ENCODE results near the gene ARPC2.
A peak's percentile ranks its signal among the peaks of the same experiment; 100 is the strongest.
"Not testable (repeated sequence)": the region's sequence is repeated elsewhere in the genome, so short reads cannot be mapped to it uniquely, and the experiment has no call there.

The ARPC2 gene

DNA sequence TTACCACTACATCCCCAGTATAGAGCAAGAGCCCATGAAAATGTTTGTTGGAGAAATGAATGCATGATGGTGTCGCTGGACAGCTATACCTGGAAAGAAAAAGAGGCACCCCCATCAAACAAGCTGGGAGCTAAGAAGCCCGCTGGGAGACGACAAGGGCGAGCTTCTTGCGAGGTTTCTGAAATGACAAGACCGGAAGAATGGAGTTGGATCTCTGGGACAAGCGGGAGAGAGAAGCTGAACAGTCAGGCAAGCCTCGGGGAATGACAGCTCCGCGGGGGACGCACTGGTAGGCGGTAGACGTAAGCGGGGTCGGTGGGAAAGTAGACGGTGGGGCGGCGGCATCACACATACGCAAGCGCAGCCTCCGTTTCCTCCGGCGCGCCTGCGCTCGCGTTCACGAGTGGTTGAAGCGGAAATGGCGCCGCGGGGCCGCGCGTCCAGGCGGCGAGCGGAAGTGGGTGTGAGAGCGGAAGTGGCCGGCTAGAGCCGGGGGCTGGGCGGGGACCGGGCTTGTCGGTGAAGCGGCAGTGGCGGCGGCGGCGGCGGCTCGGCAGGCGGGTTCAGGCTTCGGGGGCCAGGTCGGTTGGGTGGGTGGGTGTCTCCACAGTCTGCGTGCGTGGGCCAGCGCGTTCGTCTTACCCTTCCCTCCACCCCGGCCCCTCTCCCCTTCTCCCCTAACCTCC, at the start of gene ARPC2:
ARPC2 (plus strand) TSS at position 516 of the 686 bp plus-strand sequence. CDS start 282 bp downstream, outside the sequence.
- peak; percentile 96 for DNase-seq (ENCODE audit: low spot score)

- no peak for DNase-seq (ENCODE audit: low spot score)
These were observed 49.0 kb upstream of the ARPC2 start for GRCh38 chr2:218168016-218168415.

GRCh38 chr2:218168635-218169462, 48.1 kb upstream of the ARPC2 start:
- peak; percentile 73 for DNase-seq (ENCODE audit: low spot score)

DNA sequence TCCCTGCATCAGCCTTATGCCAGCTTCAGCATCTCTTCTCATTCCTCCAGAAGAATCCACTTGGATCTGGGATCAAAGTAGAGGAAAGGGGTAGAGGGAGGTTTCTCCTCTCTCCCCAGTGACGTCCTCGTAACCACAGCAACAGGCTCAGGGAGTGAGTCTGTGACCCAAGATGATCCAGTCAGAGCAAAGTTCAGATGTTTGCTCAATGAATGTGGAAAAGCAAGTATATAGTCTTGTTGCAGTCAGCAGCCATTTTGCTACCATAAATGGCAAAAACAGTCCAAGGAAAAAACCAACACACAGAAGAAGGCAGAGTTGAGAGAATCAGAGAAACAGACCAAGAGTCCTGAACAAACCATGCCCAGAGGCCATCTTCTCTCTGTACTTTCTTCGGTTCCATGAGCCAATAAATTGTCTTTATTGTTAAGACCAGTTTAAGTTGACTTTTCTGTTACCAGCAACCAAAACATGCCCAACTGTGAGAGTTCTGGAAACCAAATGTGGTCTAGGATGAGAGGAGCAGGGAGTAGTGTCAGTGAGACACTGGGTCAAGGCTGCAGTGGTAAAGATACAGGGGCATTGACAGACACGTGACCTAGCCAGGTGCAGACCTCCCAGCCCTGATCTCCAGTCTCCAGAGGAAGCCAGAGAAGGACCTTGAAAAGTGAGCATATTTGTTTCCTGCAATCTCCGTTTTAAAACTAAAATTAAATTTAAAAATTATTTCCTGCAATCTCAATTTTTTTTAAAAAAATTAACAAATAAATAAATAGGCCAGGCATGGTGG, 47.0 kb upstream of the ARPC2 start:
- DNase-seq (ENCODE audit: low spot score) = no peak

GRCh38 chr2:218171744-218172143, 45.2 kb upstream of the ARPC2 start:
- not testable (repeated sequence) for DNase-seq (ENCODE audit: low spot score)

- DNase-seq (ENCODE audit: low spot score) = no peak
These were observed 44.1 kb upstream of the ARPC2 start for GRCh38 chr2:218172845-218173244.

- DNase-seq (ENCODE audit: low spot score) = no peak
These were observed 37.2 kb upstream of the ARPC2 start for GRCh38 chr2:218179782-218180181.

GRCh38 chr2:218180467-218181114, 36.4 kb upstream of the ARPC2 start:
- DNase-seq (ENCODE audit: low spot score) = no peak

DNA sequence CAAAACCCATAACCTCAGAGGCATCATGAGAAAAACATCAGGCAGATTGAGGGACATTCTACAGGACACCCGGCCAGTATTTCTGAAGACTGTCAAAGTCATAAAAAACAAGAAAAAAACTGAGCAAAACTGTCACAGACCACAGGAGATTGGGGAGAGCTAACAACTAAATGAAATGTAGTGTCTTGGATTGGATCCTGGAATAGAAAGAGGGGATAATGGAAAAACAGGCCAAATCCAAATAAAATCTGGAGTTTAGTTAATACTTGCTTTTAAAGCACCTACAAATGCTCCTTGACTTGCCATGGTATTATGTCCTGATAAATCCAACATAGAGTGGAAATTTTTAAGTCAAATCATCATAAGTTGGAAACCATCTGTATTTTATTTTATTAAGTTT, 32.7 kb upstream of the ARPC2 start:
- DNase-seq (ENCODE audit: low spot score) = no peak

DNA sequence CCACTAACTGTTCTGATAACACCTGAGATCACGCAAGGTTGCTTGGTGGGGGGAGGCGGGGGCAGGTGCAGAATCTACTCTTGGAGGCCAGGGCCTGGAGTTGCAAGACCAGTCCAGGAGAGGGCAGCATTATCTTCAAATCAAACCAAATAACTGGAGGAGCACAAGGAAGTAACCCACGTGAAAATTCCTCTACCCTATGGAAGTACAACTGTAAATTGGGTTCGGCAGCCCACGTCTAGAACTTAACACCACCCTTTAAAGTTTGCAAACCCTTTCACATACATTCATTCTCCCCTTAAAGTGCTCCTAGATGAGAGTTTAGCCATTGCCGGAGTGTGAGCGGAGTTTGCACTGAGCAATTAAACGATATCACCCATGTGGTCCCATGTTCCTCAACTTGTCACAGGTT, 30.6 kb upstream of the ARPC2 start:
- peak; percentile 79 for DNase-seq (ENCODE audit: low spot score)

DNA sequence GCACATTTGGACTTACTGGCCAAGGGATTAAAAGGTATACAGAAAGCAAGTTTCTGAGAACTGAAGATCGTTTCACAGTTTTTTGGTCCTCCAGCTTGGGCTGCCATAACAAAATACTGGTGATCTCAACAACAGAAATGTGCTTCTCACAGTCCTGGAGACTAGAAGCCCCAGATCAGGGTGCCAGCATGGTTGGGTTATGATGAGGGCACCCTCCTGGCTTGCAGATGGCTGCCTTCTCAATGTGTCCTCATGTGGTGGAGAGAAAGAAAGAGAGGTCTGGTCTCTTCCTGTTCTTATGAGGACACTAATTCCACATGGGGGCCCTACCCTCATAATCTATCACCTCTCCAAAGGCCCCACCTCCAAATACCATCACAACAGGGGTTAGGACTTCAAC, 30.1 kb upstream of the ARPC2 start:
- DNase-seq (ENCODE audit: low spot score) = no peak

DNA sequence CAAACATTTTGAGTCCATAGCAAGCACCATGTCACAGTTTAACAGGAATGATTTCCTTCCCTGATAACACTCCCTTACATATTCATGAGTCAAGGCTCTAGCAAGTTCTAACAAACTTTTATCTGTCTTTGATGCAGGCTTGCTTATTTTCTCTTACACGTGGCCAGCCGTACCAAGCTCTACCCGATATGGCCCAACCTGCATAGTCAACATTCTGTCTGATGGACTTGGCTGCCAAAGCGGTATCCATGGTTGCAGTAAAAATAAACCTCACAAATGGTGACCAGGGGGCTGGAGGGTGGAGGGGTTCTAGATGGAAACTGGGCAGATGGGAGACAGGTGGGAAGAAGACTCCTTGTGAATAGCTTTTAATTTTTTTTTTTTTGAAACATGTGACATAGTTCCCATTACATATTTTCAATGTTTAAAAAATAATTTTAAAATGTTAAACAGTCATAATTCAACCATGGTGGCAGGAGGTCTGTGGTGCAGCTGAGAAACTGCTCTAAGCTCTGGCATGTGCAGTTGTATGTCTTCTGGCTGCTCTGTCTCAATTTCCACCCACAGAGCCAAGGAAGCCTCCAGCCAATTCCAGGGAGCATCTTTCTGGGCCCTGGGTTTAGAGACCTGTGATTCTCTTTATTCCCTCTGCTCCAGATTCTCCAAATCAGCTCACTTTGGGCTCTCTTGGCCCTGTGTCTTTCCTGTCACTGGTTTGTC, 29.5 kb upstream of the ARPC2 start:
- no peak for DNase-seq (ENCODE audit: low spot score)

DNA sequence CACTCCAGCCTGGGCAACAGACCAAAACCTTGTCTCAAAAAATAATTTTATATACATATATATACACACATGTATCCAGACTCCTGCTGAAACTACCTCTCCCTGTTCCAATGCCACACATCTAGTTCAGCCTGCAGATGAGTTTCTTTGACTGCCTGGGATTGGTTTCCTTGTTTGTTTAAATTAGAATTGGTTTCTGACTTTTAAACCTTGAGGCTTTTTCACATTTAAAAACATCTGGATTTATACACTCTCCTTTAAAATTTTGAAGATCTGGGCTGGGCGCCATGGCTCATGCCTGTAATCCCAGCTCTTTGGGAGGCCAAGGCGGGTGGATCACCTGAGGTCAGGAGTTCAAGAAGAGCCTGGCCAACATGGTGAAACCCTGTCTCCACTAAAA, 28.5 kb upstream of the ARPC2 start:
- no peak for DNase-seq (ENCODE audit: low spot score)

- no peak for DNase-seq (ENCODE audit: low spot score)
These were observed 24.0 kb upstream of the ARPC2 start for GRCh38 chr2:218192902-218193430.

DNA sequence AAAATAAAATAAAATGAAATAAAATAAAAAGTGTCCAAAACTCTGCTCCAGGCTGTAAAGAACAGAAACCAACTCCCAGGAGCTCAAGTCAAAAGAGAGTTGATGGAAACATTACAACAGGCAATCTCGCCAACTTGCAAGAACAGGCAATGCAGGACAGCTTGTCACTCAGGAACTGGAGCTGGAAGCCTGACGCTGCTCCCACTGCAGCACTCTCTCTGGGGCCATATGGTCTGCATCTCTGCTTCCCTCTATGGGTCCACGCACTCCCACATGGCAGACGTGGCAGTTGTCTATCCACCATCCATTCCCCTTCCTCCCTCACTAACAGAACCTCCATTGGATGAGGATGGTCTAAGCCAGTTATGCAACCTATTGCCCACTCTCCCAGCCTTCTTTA, 23.3 kb upstream of the ARPC2 start:
- DNase-seq (ENCODE audit: low spot score) = no peak

GRCh38 chr2:218194880-218195279, 22.1 kb upstream of the ARPC2 start:
- no peak for DNase-seq (ENCODE audit: low spot score)

DNA sequence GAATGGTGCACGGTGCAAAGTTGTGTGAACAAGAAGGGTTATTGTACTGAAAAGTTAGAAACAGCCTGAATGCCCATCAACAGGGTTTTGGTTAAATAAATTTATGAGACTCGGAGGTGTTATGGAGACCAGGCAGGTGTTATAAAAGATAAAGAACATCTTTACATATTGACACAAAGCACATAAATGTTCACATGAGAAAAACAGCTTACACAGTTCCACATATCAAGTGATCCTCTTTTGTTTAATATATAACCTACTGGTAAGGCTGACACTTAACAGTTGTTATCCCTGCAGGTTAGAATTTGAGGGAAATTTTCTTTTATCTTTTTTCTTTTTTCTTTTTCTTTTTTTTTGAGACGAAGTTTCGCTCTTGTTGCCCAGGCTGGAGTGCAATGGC, 20.0 kb upstream of the ARPC2 start:
- DNase-seq (ENCODE audit: low spot score) = no peak

DNA sequence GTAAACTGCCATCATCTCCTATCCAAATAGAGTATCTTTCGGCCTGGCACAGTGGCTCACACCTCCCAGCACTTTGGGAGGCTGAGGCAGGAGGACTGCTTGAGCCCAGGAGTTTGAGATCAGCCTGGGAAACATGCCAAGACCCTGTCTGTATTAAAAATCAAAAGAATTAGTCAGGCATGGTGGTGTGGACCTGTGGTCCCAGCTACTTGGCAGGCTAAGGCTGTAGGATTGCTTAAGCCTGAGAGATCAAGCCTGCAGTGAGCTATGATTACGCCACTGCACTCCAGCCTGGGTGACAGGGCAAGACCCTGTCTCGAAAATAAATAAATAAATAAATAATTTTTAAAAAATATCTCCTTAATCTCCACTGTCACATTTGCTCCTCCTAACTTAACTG, 14.7 kb upstream of the ARPC2 start:
- no peak for DNase-seq (ENCODE audit: low spot score)

DNA sequence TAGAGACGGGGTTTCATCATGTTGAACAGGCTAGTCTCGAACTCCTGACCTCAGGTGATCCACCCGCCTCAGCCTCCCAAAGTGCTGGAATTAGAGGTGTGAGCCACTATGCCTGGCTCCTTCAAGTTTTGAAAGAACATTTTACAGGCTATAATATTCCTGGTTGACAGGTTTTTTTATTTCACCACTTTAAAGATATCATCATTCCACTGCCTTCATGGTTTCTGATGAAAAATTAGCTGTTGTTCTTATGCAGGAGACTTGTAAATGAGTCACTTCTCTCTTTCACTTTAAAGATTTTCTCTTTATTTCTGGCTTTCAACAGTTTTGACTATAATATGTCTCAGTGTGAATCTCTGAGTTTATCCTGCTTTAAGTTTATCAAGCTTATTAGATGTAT, 7.9 kb upstream of the ARPC2 start:
- DNase-seq (ENCODE audit: low spot score) = no peak

GRCh38 chr2:218214116-218214515, 2.9 kb upstream of the ARPC2 start:
- no peak for DNase-seq (ENCODE audit: low spot score)

DNA sequence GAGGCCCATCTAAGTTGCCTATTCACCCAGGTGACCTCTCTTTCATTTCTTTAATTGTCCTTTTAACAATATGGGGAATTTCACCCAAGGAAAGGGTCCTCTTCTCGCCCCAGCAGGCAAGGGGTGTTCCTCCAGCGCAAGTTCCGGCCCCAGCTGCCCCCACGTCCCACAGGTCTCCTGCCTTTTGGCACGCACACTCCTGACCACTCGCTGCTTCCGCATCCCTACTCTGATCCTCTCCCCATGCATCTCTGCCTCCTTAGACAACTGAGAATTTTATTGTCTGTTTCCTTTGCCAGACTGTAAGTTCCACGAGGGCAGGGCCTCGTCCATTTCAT, 684 bp upstream of the ARPC2 start:
- DNase-seq (ENCODE audit: low spot score) = no peak

Measured in D341Med (cell line).